ENCODE measurements around the gene HDAC4. TPM values are rescaled to one million over a fixed set of nuclear protein-coding genes. Genes with fewer than 3 reads are reported as not detected.

Gene HDAC4
- total RNA-seq, 4 donors from 2014 or later: 21.6 to 72.7 (median 35.2) TPM

DNA sequence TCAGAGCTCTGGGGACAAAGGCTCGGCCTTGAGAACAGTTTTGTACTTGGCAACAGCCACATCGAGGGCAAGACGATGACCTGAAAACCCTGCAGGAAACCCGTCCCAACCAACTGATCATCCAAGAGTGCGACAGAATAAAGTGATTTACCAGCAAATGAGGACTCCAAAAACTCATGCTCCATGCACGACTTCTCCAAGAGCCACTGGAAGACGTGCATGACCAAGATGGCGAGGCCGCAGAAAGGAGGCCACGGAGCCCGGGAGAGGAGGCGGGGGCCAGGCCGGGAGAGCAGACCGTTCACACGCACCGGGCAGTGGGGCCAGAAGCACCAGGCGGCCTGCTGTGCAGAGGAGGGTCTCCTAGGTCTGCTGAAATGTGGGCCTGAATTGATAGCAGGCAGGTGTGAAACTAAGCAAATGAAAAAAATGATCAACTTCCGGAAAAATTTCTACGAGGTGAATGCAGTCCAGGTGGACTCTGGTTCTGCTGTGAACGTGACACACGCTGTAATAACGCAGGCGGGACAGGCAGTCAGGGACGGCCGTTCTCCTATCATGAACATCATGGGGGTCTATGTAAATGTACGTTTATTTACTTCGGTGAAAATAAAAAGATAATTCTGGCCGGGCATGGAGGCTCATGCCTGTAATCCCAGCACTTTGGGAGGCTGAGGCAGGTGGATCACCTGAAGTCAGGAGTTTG lies 252.2 kb downstream of the HDAC4 start:
- no peak overlapping the region for H3K4me3 ChIP-seq
- H3K27me3 ChIP-seq: no peaks in the 10 kb centered on the region
- peaks cover 0 to 34% (median 0%) of the 10 kb centered on the region in 3 donors for H3K4me1 ChIP-seq
- peaks cover 0 to 91% (median 4%) of the 10 kb centered on the region in 3 donors for H3K36me3 ChIP-seq
- no peak overlapping the region for H3K27ac ChIP-seq
- no peak for DNase-seq
- no peaks in the 10 kb centered on the region for H3K9me3 ChIP-seq
- TF ChIP-seq POLR2A (IDR thresholded peaks at IDR 0.05): no peak
- 91 to 94% methylated on average over 27 to 28 of the region's 28 CpGs for WGBS, 2 donors
- intact Hi-C loops (cut with DNase I): no loop called here

DNA sequence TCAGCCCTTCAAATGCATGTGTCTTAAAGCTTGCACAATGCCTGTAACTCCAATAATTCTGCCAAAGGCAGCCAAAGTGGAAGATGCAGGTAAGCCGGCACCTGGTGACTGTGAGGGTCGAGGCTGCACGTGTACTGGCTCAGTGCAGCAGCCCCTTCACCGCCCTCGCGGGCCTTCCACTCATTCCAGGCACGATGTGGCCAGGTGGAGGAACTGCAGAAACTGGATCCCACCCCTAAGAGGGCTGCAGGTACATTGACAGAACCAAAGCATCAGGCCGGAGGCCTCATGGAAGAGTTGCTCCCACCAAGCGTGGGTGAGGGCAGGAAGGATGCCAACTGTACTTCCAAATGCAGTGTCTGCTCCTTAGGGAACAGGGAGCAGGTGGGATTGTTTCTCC lies 253.4 kb downstream of the HDAC4 start:
- no peak for TF ChIP-seq POLR2A (IDR thresholded peaks at IDR 0.05)
- TF ChIP-seq CTCF (IDR thresholded peaks at IDR 0.05): no peak
- Histone ChIP-seq H3K9me3 (no peaks in the 10 kb centered on the region), H3K27ac (no peak overlapping the region), H3K27me3 (no peaks in the 10 kb centered on the region), H3K4me3 (no peak overlapping the region), H3K4me1 (peaks cover 0 to 34% (median 0%) of the 10 kb centered on the region in 3 donors), H3K36me3 (peaks cover 0 to 91% (median 4%) of the 10 kb centered on the region in 3 donors)
- intact Hi-C loops (cut with DNase I): no loop called here
- WGBS, 2 donors: 94 to 100% methylated on average over 1 to 5 of the region's 9 CpGs
- no peak for DNase-seq

GRCh38 chr2:239146741-239147181 lies 254.1 kb downstream of the HDAC4 start:
- H3K36me3 ChIP-seq: peaks cover 0 to 91% (median 5%) of the 10 kb centered on the region in 3 donors
- H3K9me3 ChIP-seq: no peaks in the 10 kb centered on the region
- no peak for DNase-seq
- TF ChIP-seq CTCF (IDR thresholded peaks at IDR 0.05): no peak
- TF ChIP-seq POLR2A (IDR thresholded peaks at IDR 0.05): no peak
- no peaks in the 10 kb centered on the region for H3K27me3 ChIP-seq
- WGBS, 2 donors: 83% methylated on average over 3 of the region's 12 CpGs; no CpG with 5 or more reads in 1 of the 2 donors
- intact Hi-C loops (cut with DNase I): no loop called here
- H3K4me1 ChIP-seq: peaks cover 0 to 28% (median 0%) of the 10 kb centered on the region in 3 donors
- no peak overlapping the region for H3K4me3 ChIP-seq
- H3K27ac ChIP-seq: no peak overlapping the region

- H3K4me1 ChIP-seq: peaks cover 0 to 23% (median 0%) of the 10 kb centered on the region in 3 donors
- H3K9me3 ChIP-seq: no peaks in the 10 kb centered on the region
- no peak for TF ChIP-seq POLR2A (IDR thresholded peaks at IDR 0.05)
- no peak for TF ChIP-seq CTCF (IDR thresholded peaks at IDR 0.05)
- WGBS, 2 donors: 88 to 100% methylated on average over 7 to 18 of the region's 19 CpGs
- H3K4me3 ChIP-seq: no peak overlapping the region
- no peak for DNase-seq
- H3K27me3 ChIP-seq: no peaks in the 10 kb centered on the region
- peaks cover 0 to 91% (median 7%) of the 10 kb centered on the region in 3 donors for H3K36me3 ChIP-seq
- intact Hi-C loops (cut with DNase I): no loop called here
- no peak overlapping the region for H3K27ac ChIP-seq
Observed at GRCh38 chr2:239146011-239146641, 254.7 kb downstream of the HDAC4 start.

GRCh38 chr2:239145601-239146000 lies 255.2 kb downstream of the HDAC4 start:
- Histone ChIP-seq H3K9me3 (no peaks in the 10 kb centered on the region), H3K4me3 (no peak overlapping the region), H3K4me1 (peaks cover 0 to 23% (median 0%) of the 10 kb centered on the region in 3 donors), H3K27me3 (no peaks in the 10 kb centered on the region), H3K36me3 (peaks cover 0 to 93% (median 7%) of the 10 kb centered on the region in 3 donors), H3K27ac (no peak overlapping the region)
- intact Hi-C loops (cut with DNase I): no loop called here
- no peak for TF ChIP-seq CTCF (IDR thresholded peaks at IDR 0.05)
- TF ChIP-seq POLR2A (IDR thresholded peaks at IDR 0.05): no peak
- 94 to 96% methylated on average over 5 to 7 of the region's 9 CpGs for WGBS, 2 donors
- DNase-seq: no peak
